ENCODE measurements around the gene FANCC.

FANCC gene

GRCh38 chr9:95095641-95096355 lies 221.7 kb downstream of the FANCC start:
- DNase-seq = no peak

- DNase-seq = no peak
These were observed 223.5 kb downstream of the FANCC start for GRCh38 chr9:95094002-95094401.

- no peak for DNase-seq
These were observed 223.9 kb downstream of the FANCC start for GRCh38 chr9:95093586-95093985.

- DNase-seq = peak; percentile 72
These were observed 225.0 kb downstream of the FANCC start for GRCh38 chr9:95092262-95093072.

GRCh38 chr9:95091601-95092261 lies 225.8 kb downstream of the FANCC start:
- peak; percentile 81 for DNase-seq

- DNase-seq = no peak
These were observed 226.5 kb downstream of the FANCC start for GRCh38 chr9:95090871-95091577.

- DNase-seq = no peak
These were observed 227.3 kb downstream of the FANCC start for GRCh38 chr9:95090023-95090791.

- DNase-seq = no peak
These were observed 228.1 kb downstream of the FANCC start for GRCh38 chr9:95089257-95090022.

- DNase-seq = no peak
These were observed 228.9 kb downstream of the FANCC start for GRCh38 chr9:95088421-95089161.

- peak; percentile 29 for DNase-seq
These were observed 229.8 kb downstream of the FANCC start for GRCh38 chr9:95087659-95088242.

GRCh38 chr9:95086564-95086955 lies 230.9 kb downstream of the FANCC start:
- no peak for DNase-seq

- no peak for DNase-seq
These were observed 231.5 kb downstream of the FANCC start for GRCh38 chr9:95085861-95086563.

GRCh38 chr9:95085036-95085770 lies 232.3 kb downstream of the FANCC start:
- no peak for DNase-seq

GRCh38 chr9:95084254-95084934 lies 233.1 kb downstream of the FANCC start:
- no peak for DNase-seq

GRCh38 chr9:95083086-95083768 lies 234.3 kb downstream of the FANCC start:
- DNase-seq = no peak

- no peak for DNase-seq
These were observed 235.0 kb downstream of the FANCC start for GRCh38 chr9:95082401-95083084.

GRCh38 chr9:95081998-95082397 lies 235.5 kb downstream of the FANCC start:
- DNase-seq = no peak
